Colonic mucosa (tissue), 4 donors: ENCODE measurements around the gene PTGER3. TPM values are rescaled to one million over a fixed set of nuclear protein-coding genes. Genes with fewer than 3 reads are reported as not detected.

Experiments
- DNase-seq: peaks from one replicate; pipeline ENCODE4 v3.0.0-alpha.2; 2020
- H3K27ac ChIP-seq: fragments of 200-600 bp; one replicate; pipeline ENCODE4 v1.8.0; 2021
- H3K27me3 ChIP-seq: fragments of 200-600 bp; one replicate; pipeline ENCODE4 v1.8.0; 2021
- H3K36me3 ChIP-seq: fragments of 200-600 bp; one replicate; pipeline ENCODE4 v1.8.0; 2021
- H3K4me1 ChIP-seq: fragments of 200-600 bp; one replicate; pipeline ENCODE4 v1.8.0; 2021; ENCODE audit warnings: mild to moderate bottlenecking
- H3K4me3 ChIP-seq: fragments of 200-600 bp; one replicate; pipeline ENCODE4 v1.8.0; 2021
- H3K9ac ChIP-seq, 2 donors: one replicate each; pipeline ENCODE4 v1.7.0; 2013; ENCODE audit warnings: control low read depth in 2 of 2, low read depth in 2 of 2, low read length in 2 of 2
- H3K9me3 ChIP-seq: fragments of 200-600 bp; one replicate; pipeline ENCODE4 v1.8.0; 2021
- CTCF ChIP-seq: fragments of 200-600 bp; IDR thresholded peaks from one replicate; pipeline ENCODE4 v1.8.0; 2022; ENCODE audit warnings: antibody characterized with exemption, mild to moderate bottlenecking
- intact Hi-C: fragments of 100-400 bp; cut with DNase I; formaldehyde crosslinking; loops from one replicate; pipeline ENCODE4 v1.14.1; 2022
- total RNA-seq, 2 donors: library from RNA; stranded (reverse); fragmentation: NEBNext Ultra II Directional in 1 of 2; extraction: Animal tissue kit (Norgen Biotek cat#: 25700) in 1 of 2; gene quantifications; one replicate each; pipeline ENCODE4 v1.2.1, GENCODE V29; 2021
- donor health status: healthy.
- donor health status: DM: no; HTN: no; CAD: no.
- donor health status: DM: no; HTN: no; CAD: no.

Gene PTGER3
- total RNA-seq, 2 donors from 2014 or later = 1.2 to 3.7 TPM

DNA sequence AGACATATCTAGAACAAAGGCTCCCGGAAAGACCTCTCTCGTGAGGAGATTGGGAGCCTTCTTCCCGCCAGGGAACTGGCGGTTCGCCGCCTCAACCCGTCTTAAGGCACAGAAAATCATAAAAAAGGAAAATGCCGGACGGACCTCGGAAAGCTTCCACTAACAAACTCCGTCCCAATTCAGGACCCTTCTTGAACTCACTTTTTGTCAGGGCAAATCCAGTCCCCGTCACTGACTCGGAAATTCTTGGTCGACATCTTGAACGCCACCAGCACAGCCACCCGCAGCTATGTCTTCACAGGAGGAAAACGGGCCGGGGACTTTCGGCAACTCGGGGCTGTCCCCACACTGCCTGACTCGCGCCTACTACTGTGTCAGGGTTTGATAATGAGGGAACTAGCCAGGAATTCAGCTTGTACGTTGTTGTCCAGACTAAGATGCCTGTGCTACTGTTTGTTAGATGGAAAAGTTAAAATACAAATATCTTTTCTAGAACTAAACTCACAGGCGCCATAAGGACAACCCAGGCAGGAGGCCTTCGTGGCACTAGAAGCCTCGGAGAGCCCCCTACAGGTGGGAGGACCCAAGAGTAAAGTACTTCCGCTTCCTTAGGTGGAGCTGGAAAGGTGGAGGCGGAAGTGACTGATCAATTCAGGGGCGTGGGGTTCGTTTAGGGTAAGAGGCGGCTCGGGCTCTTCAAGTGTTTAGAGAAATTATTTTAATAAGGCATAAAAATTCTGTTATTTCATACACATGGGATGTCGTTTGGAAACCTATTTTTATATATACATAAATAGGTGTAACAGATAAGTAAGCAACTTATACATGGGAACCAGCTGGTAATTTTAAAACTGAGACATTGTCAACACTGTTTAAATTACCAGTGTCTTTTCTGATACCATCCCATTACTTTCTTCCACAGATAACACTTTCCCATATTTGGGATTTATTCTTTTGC is 33.4 kb upstream of the PTGER3 start, which contains the start of gene ZRANB2:
Gene ZRANB2, minus strand, starts transcription at position 297 of the 958 bp plus-strand sequence. Its CDS starts 40 bp downstream, at position 257.
- Histone ChIP-seq H3K4me1 (peaks cover 7% of the 10 kb centered on the region), H3K4me3 (peak within 1 kb of the TSS; percentile 75), H3K27me3 (no peaks in the 10 kb centered on the region), H3K9ac (peak within 1 kb of the TSS; percentile 88 to 90), H3K9me3 (no peaks in the 10 kb centered on the region), H3K27ac (peak within 1 kb of the TSS; percentile 89), H3K36me3 (no peaks in the 10 kb centered on the region)
- intact Hi-C loops = no loop called here
- DNase-seq = peak; percentile 95
- peak; percentile 59 for TF ChIP-seq CTCF

DNA sequence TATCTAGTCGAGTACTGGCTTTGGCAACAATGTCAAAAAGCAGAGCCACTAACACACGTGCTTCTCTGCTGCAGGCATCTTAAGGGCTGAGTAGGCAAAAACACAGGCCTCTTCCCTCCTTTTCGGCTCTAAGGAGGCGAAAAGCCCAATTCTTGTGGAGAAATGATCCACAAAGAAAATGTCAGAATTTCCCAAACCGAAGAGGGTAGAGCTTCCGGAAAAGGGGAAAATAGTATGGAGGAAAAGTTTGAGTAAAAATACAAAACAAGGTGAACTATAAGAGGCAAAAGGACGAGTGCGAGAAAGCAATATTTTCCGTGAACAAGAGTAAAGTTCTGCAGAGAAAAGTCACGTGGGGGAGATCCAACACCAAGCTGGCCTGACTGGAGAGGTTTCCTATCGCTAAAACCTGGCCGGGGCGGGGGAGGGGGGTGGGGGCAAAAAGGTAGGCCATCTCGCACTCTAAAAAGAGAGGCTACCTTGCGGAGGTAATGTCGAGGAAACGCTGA is 32.7 kb upstream of the PTGER3 start:
- H3K4me3 ChIP-seq = peak overlapping the region; percentile 75
- H3K9me3 ChIP-seq = no peaks in the 10 kb centered on the region
- DNase-seq = peak; percentile 32
- no peaks in the 10 kb centered on the region for H3K27me3 ChIP-seq
- peaks cover 3% of the 10 kb centered on the region for H3K36me3 ChIP-seq
- peak overlapping the region; percentile 88 to 90 for H3K9ac ChIP-seq
- TF ChIP-seq CTCF = no peak
- H3K4me1 ChIP-seq = peaks cover 7% of the 10 kb centered on the region
- intact Hi-C loops = no loop called here
- peak overlapping the region; percentile 89 for H3K27ac ChIP-seq

GRCh38 chr1:71074681-71075080 is 27.1 kb upstream of the PTGER3 start:
- no peak for DNase-seq
- Histone ChIP-seq H3K9me3 (no peaks in the 10 kb centered on the region), H3K4me3 (no peak overlapping the region), H3K36me3 (peaks cover 24% of the 10 kb centered on the region), H3K27me3 (no peaks in the 10 kb centered on the region), H3K27ac (no peak overlapping the region), H3K4me1 (peaks cover 7% of the 10 kb centered on the region), H3K9ac (no peak overlapping the region)
- TF ChIP-seq CTCF = no peak
- intact Hi-C loops = loop anchor here (10.0 kb wide), 1 partner anchor 840 kb away; no protein-coding TSS in a partner anchor

GRCh38 chr1:71072273-71072672 is 24.7 kb upstream of the PTGER3 start:
- intact Hi-C loops = loop anchor here (10.0 kb wide), 1 partner anchor 837 kb away; no protein-coding TSS in a partner anchor
- TF ChIP-seq CTCF = no peak
- DNase-seq = no peak
- Histone ChIP-seq H3K9me3 (no peaks in the 10 kb centered on the region), H3K9ac (no peak overlapping the region), H3K27me3 (no peaks in the 10 kb centered on the region), H3K27ac (no peak overlapping the region), H3K4me1 (peaks cover 4% of the 10 kb centered on the region), H3K4me3 (no peak overlapping the region), H3K36me3 (peaks cover 29% of the 10 kb centered on the region)

GRCh38 chr1:71071720-71072119 is 24.1 kb upstream of the PTGER3 start:
- peaks cover 4% of the 10 kb centered on the region for H3K4me1 ChIP-seq
- H3K4me3 ChIP-seq = no peak overlapping the region
- H3K9ac ChIP-seq = no peak overlapping the region
- no peaks in the 10 kb centered on the region for H3K9me3 ChIP-seq
- DNase-seq = no peak
- H3K36me3 ChIP-seq = peaks cover 29% of the 10 kb centered on the region
- intact Hi-C loops = loop anchor here (10.0 kb wide), 1 partner anchor 837 kb away; no protein-coding TSS in a partner anchor
- TF ChIP-seq CTCF = no peak
- no peaks in the 10 kb centered on the region for H3K27me3 ChIP-seq
- no peak overlapping the region for H3K27ac ChIP-seq
